22Rv1 (cell line): ENCODE measurements around the gene CEP95.

Experiments
- ZFX ChIP-seq: fragments of 450-650 bp; IDR thresholded peaks from 2 replicates; pipeline ENCODE4 v1.6.1; 2017; ENCODE audit warnings: antibody characterized with exemption, borderline replicate concordance
- TF ChIP-seq, protein P1 (sequence below): fragments of 450-650 bp; IDR thresholded peaks from 2 replicates; pipeline ENCODE4 v1.5.1; 2017; ENCODE audit warnings: mild to moderate bottlenecking

DNA sequence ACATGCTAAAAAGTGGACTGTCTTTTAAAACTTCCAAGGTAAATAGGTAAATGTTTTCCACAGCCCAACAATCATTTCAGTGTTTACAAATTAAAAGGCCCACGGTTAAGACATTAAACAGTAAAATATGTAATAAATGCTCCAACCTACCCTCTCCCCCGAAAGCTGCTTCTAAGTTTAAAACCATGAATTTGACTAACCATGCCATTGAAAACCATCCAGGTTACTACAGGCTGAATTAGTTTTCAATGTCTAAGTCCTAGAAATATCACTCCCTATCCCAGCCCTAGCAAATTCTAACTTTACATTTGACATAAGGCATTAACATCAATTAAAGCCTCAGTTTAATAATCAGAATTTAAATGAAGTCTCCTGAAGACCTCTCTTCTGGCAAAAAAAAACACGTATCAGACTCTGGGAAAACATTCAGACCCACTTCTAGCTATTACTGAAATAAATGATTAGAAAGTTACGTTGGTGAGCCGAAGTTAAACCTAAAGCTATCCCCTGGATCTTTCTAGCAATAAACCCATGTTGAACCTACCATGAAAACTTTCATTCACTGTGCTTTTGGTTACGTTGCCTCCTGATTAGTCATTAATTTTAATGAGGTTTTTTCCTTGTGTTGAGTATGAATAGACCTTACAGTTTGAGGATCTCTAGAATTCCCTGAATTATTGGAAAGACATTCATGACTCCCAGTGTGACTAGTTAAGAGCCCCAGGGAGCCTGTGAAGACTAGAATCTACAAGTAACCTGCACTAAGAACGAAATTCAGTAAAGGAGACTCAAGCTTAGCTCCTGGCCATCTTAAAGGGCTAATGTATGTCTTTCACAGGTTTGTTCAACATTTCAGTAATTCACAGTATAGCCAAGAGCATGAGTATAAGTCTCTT, 8.2 kb upstream of the CEP95 start:
- TF ChIP-seq, protein P1, sequence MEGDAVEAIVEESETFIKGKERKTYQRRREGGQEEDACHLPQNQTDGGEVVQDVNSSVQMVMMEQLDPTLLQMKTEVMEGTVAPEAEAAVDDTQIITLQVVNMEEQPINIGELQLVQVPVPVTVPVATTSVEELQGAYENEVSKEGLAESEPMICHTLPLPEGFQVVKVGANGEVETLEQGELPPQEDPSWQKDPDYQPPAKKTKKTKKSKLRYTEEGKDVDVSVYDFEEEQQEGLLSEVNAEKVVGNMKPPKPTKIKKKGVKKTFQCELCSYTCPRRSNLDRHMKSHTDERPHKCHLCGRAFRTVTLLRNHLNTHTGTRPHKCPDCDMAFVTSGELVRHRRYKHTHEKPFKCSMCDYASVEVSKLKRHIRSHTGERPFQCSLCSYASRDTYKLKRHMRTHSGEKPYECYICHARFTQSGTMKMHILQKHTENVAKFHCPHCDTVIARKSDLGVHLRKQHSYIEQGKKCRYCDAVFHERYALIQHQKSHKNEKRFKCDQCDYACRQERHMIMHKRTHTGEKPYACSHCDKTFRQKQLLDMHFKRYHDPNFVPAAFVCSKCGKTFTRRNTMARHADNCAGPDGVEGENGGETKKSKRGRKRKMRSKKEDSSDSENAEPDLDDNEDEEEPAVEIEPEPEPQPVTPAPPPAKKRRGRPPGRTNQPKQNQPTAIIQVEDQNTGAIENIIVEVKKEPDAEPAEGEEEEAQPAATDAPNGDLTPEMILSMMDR = no peak
- TF ChIP-seq ZFX = no peak
